Activated naive CD8-positive, alpha-beta T cell treated with anti-CD3 and anti-CD28 coated beads for 36 hours (primary cell): Measurements from ENCODE around the gene CHTF18. TPM values are rescaled to one million over a fixed set of nuclear protein-coding genes. Genes with fewer than 3 reads are reported as not detected.
"Not testable (repeated sequence)": the region's sequence is repeated elsewhere in the genome, so short reads cannot be mapped to it uniquely, and the experiment has no call there.

Experiments used
- DNase-seq: peaks from one replicate; pipeline ENCODE4 v3.0.0; 2021
- H3K27ac Mint-ChIP-seq: one replicate; pipeline ENCODE4 v1.8.0; 2022; ENCODE audit warnings: mild to moderate bottlenecking, moderate library complexity, mixed read lengths
- H3K27me3 Mint-ChIP-seq: one replicate; pipeline ENCODE4 v1.8.0; 2022; ENCODE audit warnings: mild to moderate bottlenecking, mixed read lengths
- H3K36me3 Mint-ChIP-seq: one replicate; pipeline ENCODE4 v1.8.0; 2021; ENCODE audit warnings: mild to moderate bottlenecking, mixed read lengths
- H3K4me1 Mint-ChIP-seq: one replicate; pipeline ENCODE4 v1.8.0; 2021; ENCODE audit warnings: mixed read lengths
- H3K4me3 Mint-ChIP-seq: one replicate; pipeline ENCODE4 v1.8.0; 2022; ENCODE audit warnings: mild to moderate bottlenecking, moderate library complexity, mixed read lengths
- H3K9me3 Mint-ChIP-seq: one replicate; pipeline ENCODE4 v1.8.0; 2022; ENCODE audit warnings: mixed read lengths
- total RNA-seq, 2 experiments: library from RNA; stranded (reverse); gene quantifications; one replicate each; pipeline ENCODE4 v1.2.3, GENCODE V29; 2021

Gene CHTF18
- total RNA-seq, 2 experiments from 2014 or later = 98.3 to 100 TPM

GRCh38 chr16:752007-752312 lies 36.5 kb upstream of the CHTF18 start:
- DNase-seq = no peak
- Mint-ChIP-seq H3K36me3 (peaks cover 2% of the 10 kb centered on the region), H3K27ac (no peak overlapping the region), H3K9me3 (no peaks in the 10 kb centered on the region), H3K4me1 (peaks cover 5% of the 10 kb centered on the region), H3K4me3 (no peak overlapping the region), H3K27me3 (peaks cover 5% of the 10 kb centered on the region)

DNA sequence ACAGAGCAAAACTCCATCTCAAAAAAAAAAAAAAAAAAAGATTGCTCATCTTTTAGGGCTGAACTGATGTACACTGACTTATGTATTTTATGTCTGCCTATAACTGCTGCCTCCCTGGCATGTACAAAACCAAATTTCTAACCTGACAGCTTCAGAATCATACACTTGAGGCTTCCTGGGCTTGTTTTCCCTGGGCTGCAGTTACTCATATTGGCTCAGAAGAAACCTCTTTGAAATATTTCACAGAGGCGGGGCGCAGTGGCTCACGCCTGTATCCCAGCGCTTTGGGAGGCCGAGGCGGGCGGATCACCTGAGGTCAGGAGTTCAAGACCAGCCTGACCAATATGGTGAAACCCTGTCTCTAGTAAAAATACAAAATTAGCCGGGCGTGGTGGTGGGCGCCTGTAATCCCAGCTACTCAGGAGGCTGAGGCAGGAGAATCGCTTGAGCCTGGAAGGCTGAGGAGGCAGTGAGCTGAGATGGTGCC lies 34.3 kb upstream of the CHTF18 start:
- not testable (repeated sequence) for DNase-seq, H3K27me3 Mint-ChIP-seq, H3K9me3 Mint-ChIP-seq, H3K27ac Mint-ChIP-seq, H3K4me1 Mint-ChIP-seq, H3K4me3 Mint-ChIP-seq, H3K36me3 Mint-ChIP-seq

DNA sequence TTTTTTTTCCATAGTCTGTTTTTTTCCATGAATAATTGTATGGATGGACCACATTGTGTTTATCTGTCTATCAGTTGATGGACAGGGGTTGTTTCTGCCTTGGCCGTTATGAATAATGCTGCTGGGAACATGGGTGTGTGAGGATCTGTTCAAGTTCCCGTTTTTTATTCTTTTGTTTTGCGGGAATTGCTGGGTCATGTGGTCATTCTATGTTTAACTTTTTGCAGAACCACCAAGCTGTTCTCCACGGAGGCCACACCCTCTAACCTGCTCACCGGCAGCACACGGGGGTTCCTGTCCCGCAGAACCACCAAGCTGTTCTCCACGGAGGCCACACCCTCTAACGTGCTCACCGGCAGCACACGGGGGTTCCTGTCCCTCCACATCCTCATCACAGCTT lies 33.8 kb upstream of the CHTF18 start:
- Mint-ChIP-seq H3K27me3 (peaks cover 9% of the 10 kb centered on the region), H3K9me3 (no peaks in the 10 kb centered on the region), H3K4me1 (peaks cover 5% of the 10 kb centered on the region), H3K4me3 (no peak overlapping the region), H3K27ac (no peak overlapping the region), H3K36me3 (peaks cover 2% of the 10 kb centered on the region)
- no peak for DNase-seq

DNA sequence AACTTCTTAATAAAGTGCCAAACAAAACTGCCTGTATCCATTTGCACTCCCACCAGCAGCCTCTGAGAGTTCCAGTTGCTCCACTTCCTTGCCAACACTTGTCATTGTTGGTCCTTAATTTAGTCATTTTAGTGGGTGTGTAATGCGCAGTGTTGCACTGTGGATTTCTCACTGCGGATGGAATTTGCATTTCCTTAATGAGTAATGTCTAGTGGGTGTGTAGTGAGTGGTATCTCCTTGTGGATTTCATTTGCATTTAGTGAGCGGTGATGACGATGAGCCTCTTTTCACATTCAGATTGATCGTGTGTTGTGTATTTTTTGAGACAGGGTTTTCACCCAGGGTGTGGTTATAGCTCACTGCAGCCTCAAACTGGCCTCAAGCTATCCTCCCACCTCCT lies 32.0 kb upstream of the CHTF18 start:
- Mint-ChIP-seq H3K36me3 (peaks cover 2% of the 10 kb centered on the region), H3K27me3 (peaks cover 9% of the 10 kb centered on the region), H3K27ac (no peak overlapping the region), H3K4me1 (peaks cover 5% of the 10 kb centered on the region), H3K4me3 (no peak overlapping the region), H3K9me3 (no peaks in the 10 kb centered on the region)
- no peak for DNase-seq

DNA sequence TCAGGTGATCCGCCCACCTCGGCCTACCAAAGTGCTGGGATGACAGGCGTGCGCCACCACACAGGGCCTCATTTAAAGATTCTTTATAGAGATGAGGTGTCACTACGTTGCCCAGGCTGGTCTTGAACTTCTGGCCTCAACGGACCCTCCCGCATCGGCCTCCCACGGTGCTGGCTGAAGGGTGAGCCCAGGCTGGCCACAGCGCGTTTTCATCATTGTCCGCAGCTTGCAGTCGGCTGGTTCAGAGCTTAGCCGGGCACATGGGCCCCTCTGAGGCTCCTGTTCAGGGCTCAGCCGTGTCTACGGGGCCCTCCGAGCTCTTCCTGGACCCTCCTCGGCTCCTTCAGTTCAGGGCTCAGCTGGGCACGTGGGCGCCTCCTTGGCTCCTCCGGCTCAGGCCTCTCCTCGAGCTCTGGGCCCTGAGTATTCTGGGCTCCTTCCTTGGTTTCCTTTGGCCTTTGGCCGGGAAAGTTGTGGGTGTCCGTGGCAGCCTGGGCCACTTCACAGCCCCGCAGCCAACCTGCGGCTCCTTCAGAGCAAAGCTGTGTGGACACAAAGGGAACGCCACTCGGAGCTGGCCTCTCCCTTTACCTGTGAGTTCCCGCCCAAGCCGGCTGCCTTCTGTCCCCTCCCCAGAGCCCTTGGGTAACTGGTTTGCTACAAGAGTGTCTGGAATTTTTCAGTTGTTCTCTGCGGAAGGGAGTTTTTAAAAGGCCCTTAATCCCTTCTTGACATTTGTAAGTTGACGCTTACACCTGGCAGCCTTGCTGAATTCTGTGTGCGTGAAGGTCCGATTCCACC lies 29.1 kb upstream of the CHTF18 start:
- no peak for DNase-seq
- H3K27me3 Mint-ChIP-seq = peaks cover 9% of the 10 kb centered on the region
- peaks cover 5% of the 10 kb centered on the region for H3K4me1 Mint-ChIP-seq
- no peaks in the 10 kb centered on the region for H3K9me3 Mint-ChIP-seq
- no peak overlapping the region for H3K27ac Mint-ChIP-seq
- no peak overlapping the region for H3K4me3 Mint-ChIP-seq
- peaks cover 2% of the 10 kb centered on the region for H3K36me3 Mint-ChIP-seq

- Mint-ChIP-seq H3K4me3 (no peak overlapping the region), H3K36me3 (peaks cover 2% of the 10 kb centered on the region), H3K27me3 (peaks cover 9% of the 10 kb centered on the region), H3K4me1 (no peaks in the 10 kb centered on the region), H3K27ac (no peak overlapping the region), H3K9me3 (no peaks in the 10 kb centered on the region)
- DNase-seq = no peak
Observed at GRCh38 chr16:760065-760464, 28.4 kb upstream of the CHTF18 start.

DNA sequence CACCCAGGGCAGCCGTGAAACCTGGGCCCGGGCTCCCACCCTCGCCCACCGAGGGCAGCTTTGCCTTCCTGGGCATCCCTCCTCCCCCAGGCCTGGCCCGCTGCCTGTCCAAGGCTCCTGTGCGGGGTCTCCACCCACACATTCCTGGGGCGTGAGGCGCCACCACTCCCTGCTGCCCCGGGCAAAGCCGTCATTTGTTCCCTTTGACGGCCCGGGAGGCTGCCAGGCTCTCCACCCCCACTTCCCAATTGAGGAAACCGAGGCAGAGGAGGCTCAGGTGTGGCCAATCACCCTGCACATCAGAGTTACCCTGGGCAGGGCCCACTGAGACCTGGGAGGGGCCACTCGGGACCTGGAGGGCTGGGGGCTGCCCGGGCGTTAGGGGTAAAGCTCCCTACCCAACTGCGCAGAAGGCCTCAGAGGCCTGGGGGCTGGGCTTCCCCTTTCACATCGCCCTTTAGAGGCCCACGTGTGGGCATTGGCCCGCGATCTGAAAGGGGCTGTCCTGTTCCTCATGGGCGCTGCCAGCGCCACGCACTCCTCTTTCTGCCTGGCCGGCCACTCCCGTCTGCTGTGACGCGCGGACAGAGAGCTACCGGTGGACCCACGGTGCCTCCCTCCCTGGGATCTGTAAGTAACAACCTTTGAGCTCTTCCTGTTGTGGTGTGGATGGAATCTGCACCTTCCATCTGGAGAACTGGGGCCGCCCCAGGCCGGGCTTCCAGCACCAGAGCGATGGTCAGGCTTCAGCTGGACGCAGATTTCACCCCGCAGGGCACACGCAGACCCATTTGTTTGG lies 27.7 kb upstream of the CHTF18 start, which contains the start of gene MSLN:
TSS of gene MSLN (plus strand) at position 190 of the 799 bp plus-strand sequence. CDS start 1,947 bp downstream, outside the sequence.
- H3K4me3 Mint-ChIP-seq = no peak within 1 kb of the TSS
- no peak for DNase-seq
- no peaks in the 10 kb centered on the region for H3K9me3 Mint-ChIP-seq
- peaks cover 2% of the 10 kb centered on the region for H3K36me3 Mint-ChIP-seq
- H3K4me1 Mint-ChIP-seq = no peaks in the 10 kb centered on the region
- H3K27ac Mint-ChIP-seq = no peak within 1 kb of the TSS
- H3K27me3 Mint-ChIP-seq = peaks cover 6% of the 10 kb centered on the region

DNA sequence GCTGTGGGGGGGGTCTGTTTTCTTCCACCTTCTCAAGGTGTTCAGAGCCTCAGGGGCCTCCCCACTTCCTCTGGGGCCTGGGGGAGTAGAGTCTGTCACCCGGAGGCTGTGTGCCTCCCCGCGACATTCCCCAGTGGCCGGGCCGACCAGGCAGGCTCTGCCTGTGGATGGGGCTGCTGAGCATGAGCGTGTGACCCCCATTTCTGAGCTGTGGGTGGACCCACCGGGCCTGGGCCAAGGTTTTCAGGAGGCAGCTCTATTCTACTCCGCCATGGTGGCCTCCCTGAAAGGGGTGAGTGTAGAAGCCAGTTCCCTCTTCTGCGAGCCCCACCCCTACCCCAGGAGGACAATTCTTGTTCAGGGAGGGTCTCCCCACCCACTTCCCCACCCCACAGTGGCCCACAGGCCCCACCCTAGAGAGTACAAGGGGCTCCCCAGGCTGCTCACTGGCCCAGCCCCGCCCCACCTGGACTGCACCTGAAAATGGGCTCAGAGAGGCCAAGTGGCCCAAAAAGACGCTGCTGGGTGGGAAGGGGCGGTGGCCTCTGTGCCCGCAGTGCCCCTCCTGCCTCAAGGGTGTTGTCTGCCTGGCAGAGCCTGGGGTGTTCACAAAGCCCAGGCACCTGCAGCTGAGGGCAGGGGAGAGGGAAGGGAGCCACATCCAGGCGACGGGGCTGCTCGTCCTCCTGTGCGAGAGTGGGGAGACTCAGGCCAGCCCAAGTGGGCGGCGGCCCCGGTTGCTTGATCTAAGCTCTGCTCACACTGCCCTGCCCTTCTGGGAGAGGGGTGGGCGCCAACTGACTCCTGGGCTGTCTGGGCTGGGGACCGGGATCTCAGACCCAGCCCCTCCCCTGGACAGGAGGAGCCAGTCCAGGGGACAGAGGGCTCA lies 26.6 kb upstream of the CHTF18 start:
- DNase-seq = no peak
- no peak overlapping the region for H3K4me3 Mint-ChIP-seq
- peaks cover 4% of the 10 kb centered on the region for H3K27me3 Mint-ChIP-seq
- no peaks in the 10 kb centered on the region for H3K4me1 Mint-ChIP-seq
- no peaks in the 10 kb centered on the region for H3K9me3 Mint-ChIP-seq
- H3K36me3 Mint-ChIP-seq = no peaks in the 10 kb centered on the region
- H3K27ac Mint-ChIP-seq = no peak overlapping the region

- no peak for DNase-seq
- H3K9me3 Mint-ChIP-seq = no peaks in the 10 kb centered on the region
- H3K27ac Mint-ChIP-seq = no peak overlapping the region
- H3K36me3 Mint-ChIP-seq = no peaks in the 10 kb centered on the region
- H3K4me1 Mint-ChIP-seq = no peaks in the 10 kb centered on the region
- H3K27me3 Mint-ChIP-seq = peaks cover under 1% of the 10 kb centered on the region
- no peak overlapping the region for H3K4me3 Mint-ChIP-seq
Observed at GRCh38 chr16:762595-763268, 25.7 kb upstream of the CHTF18 start.

GRCh38 chr16:763369-764183 lies 24.8 kb upstream of the CHTF18 start:
- no peak for DNase-seq
- no peaks in the 10 kb centered on the region for H3K9me3 Mint-ChIP-seq
- H3K27ac Mint-ChIP-seq = no peak overlapping the region

GRCh38 chr16:764184-764750 lies 24.2 kb upstream of the CHTF18 start:
- Mint-ChIP-seq H3K36me3 (no peaks in the 10 kb centered on the region), H3K4me1 (no peaks in the 10 kb centered on the region), H3K4me3 (no peak overlapping the region), H3K9me3 (no peaks in the 10 kb centered on the region), H3K27ac (no peak overlapping the region), H3K27me3 (no peaks in the 10 kb centered on the region)
- no peak for DNase-seq

More at GRCh38 chr16:763369-764183, 24.8 kb upstream of the CHTF18 start:
- Mint-ChIP-seq H3K27me3 (no peaks in the 10 kb centered on the region), H3K4me1 (no peaks in the 10 kb centered on the region), H3K4me3 (no peak overlapping the region), H3K36me3 (no peaks in the 10 kb centered on the region)

GRCh38 chr16:764848-765487 lies 23.5 kb upstream of the CHTF18 start:
- Mint-ChIP-seq H3K4me1 (no peaks in the 10 kb centered on the region), H3K9me3 (no peaks in the 10 kb centered on the region), H3K4me3 (no peak overlapping the region), H3K36me3 (no peaks in the 10 kb centered on the region), H3K27me3 (no peaks in the 10 kb centered on the region), H3K27ac (no peak overlapping the region)
- no peak for DNase-seq

- H3K4me3 Mint-ChIP-seq = no peak overlapping the region
- no peaks in the 10 kb centered on the region for H3K27me3 Mint-ChIP-seq
- no peaks in the 10 kb centered on the region for H3K36me3 Mint-ChIP-seq
- H3K9me3 Mint-ChIP-seq = no peaks in the 10 kb centered on the region
- H3K4me1 Mint-ChIP-seq = no peaks in the 10 kb centered on the region
- no peak for DNase-seq
- H3K27ac Mint-ChIP-seq = no peak overlapping the region
Observed at GRCh38 chr16:765488-765865, 22.9 kb upstream of the CHTF18 start.
